ENCODE results near the gene RCOR1. TPM values are rescaled to one million over a fixed set of nuclear protein-coding genes. Genes with fewer than 3 reads are reported as not detected.

Gene RCOR1
- total and polyA plus RNA-seq, 7 experiments from 2014 or later, result 0.63 to 34.4 (median 19.6) TPM

- DNase-seq, result no peak
- no peak overlapping the region for H3K27ac ChIP-seq (ENCODE audit: low read depth, low read length)
Measured at GRCh38 chr14:102768223-102769048, 176.0 kb downstream of the RCOR1 start.

GRCh38 chr14:102769049-102769327 lies 176.5 kb downstream of the RCOR1 start:
- H3K27ac Mint-ChIP-seq, result peak overlapping the region in 1 of 9 donors; percentile 32
- no peak overlapping the region for H3K4me3 ChIP-seq (ENCODE audit: low read length)
- H3K27me3 Mint-ChIP-seq, result no peaks in the 10 kb centered on the region
- H3K9me3 Mint-ChIP-seq, result peaks cover 0 to 1% (median 0%) of the 10 kb centered on the region in 11 donors
- no peaks in the 10 kb centered on the region for H3K9me3 ChIP-seq (ENCODE audit: control insufficient read depth in 2 of 3, low read length in 3 of 3)
- ATAC-seq (no peak), DNase-seq (no peak)
- peaks cover 0 to 16% (median 4%) of the 10 kb centered on the region in 7 donors for H3K4me1 Mint-ChIP-seq
- H3K36me3 ChIP-seq (ENCODE audit: control insufficient read depth in 2 of 3, insufficient read depth in 3 of 3, low read length in 3 of 3), result no peaks in the 10 kb centered on the region
- no peaks in the 10 kb centered on the region for H3K36me3 Mint-ChIP-seq
- no peaks in the 10 kb centered on the region for H3K27me3 ChIP-seq (ENCODE audit: control insufficient read depth in 2 of 2, insufficient read depth in 2 of 2, low read length in 2 of 2)
- H3K27ac ChIP-seq (ENCODE audit: low read depth, low read length), result no peak overlapping the region
- H3K4me1 ChIP-seq (ENCODE audit: control insufficient read depth in 2 of 2, insufficient read depth in 2 of 2, low read length in 2 of 2), result no peaks in the 10 kb centered on the region
- intact Hi-C loops (cut with micrococcal nuclease), result no loop called here
- ChIA-PET CTCF (interaction anchor here (1.2 kb wide), 1 partner anchor 74 kb away, joined by 3 read pairs; no protein-coding TSS in a partner anchor), POLR2A (no interaction called here)
- H3K4me3 Mint-ChIP-seq, result no peak overlapping the region

More at GRCh38 chr14:102768223-102769048, 176.0 kb downstream of the RCOR1 start:
- Histone ChIP-seq H3K4me3 (ENCODE audit: low read length) (no peak overlapping the region), H3K4me1 (ENCODE audit: control insufficient read depth in 2 of 2, insufficient read depth in 2 of 2, low read length in 2 of 2) (no peaks in the 10 kb centered on the region), H3K27me3 (ENCODE audit: control insufficient read depth in 2 of 2, insufficient read depth in 2 of 2, low read length in 2 of 2) (no peaks in the 10 kb centered on the region), H3K9me3 (ENCODE audit: control insufficient read depth in 2 of 3, low read length in 3 of 3) (no peaks in the 10 kb centered on the region), H3K36me3 (ENCODE audit: control insufficient read depth in 2 of 3, insufficient read depth in 3 of 3, low read length in 3 of 3) (no peaks in the 10 kb centered on the region)
- H3K27ac Mint-ChIP-seq, result peak overlapping the region in 1 of 9 donors; percentile 48
- intact Hi-C loops (cut with micrococcal nuclease), result no loop called here
- peaks cover 0 to 1% (median 0%) of the 10 kb centered on the region in 11 donors for H3K9me3 Mint-ChIP-seq
- no peaks in the 10 kb centered on the region for H3K36me3 Mint-ChIP-seq
- peaks cover 0 to 14% (median 3%) of the 10 kb centered on the region in 7 donors for H3K4me1 Mint-ChIP-seq
- H3K27me3 Mint-ChIP-seq, result no peaks in the 10 kb centered on the region
- CTCF ChIA-PET, result interaction anchor here (1.2 kb wide), 1 partner anchor 73 kb away, joined by 3 read pairs; no protein-coding TSS in a partner anchor
- H3K4me3 Mint-ChIP-seq, result no peak overlapping the region
- peak; percentile 92 for ATAC-seq
- POLR2A ChIA-PET, result no interaction called here

GRCh38 chr14:102770147-102771123 lies 178.0 kb downstream of the RCOR1 start:
- no peaks in the 10 kb centered on the region for H3K27me3 Mint-ChIP-seq
- H3K4me3 Mint-ChIP-seq, result no peak overlapping the region
- no peaks in the 10 kb centered on the region for H3K36me3 ChIP-seq (ENCODE audit: control insufficient read depth in 2 of 3, insufficient read depth in 3 of 3, low read length in 3 of 3)
- intact Hi-C loops (cut with micrococcal nuclease), result loop anchor here (5.0 to 10.0 kb wide), 4 partner anchors 78 to 944 kb away; partner anchors contain the start of genes CDC42BPB (in 1 of the 2), XRCC3 (in 1 of the 2) and ZFYVE21 (in 1 of the 2)
- no peak for ATAC-seq
- peaks cover 4 to 9% of the 10 kb centered on the region in 2 donors for H3K4me1 ChIP-seq (ENCODE audit: control insufficient read depth in 2 of 2, insufficient read depth in 2 of 2, low read length in 2 of 2)
- no peaks in the 10 kb centered on the region for H3K9me3 ChIP-seq (ENCODE audit: control insufficient read depth in 2 of 3, low read length in 3 of 3)
- peaks cover 0 to 27% (median 12%) of the 10 kb centered on the region in 7 donors for H3K4me1 Mint-ChIP-seq
- H3K27ac ChIP-seq (ENCODE audit: low read depth, low read length), result no peak overlapping the region
- no peak overlapping the region for H3K4me3 ChIP-seq (ENCODE audit: low read length)
- ChIA-PET CTCF (no interaction called here), POLR2A (no interaction called here)
- no peak for DNase-seq
- peak overlapping the region in 1 of 9 donors; percentile 25 for H3K27ac Mint-ChIP-seq
- H3K36me3 Mint-ChIP-seq, result no peaks in the 10 kb centered on the region
- H3K9me3 Mint-ChIP-seq, result peaks cover 0 to 1% (median 0%) of the 10 kb centered on the region in 11 donors
- no peaks in the 10 kb centered on the region for H3K27me3 ChIP-seq (ENCODE audit: control insufficient read depth in 2 of 2, insufficient read depth in 2 of 2, low read length in 2 of 2)

- Histone ChIP-seq H3K27ac (ENCODE audit: low read depth, low read length) (no peak overlapping the region), H3K27me3 (ENCODE audit: control insufficient read depth in 2 of 2, insufficient read depth in 2 of 2, low read length in 2 of 2) (no peaks in the 10 kb centered on the region), H3K4me1 (ENCODE audit: control insufficient read depth in 2 of 2, insufficient read depth in 2 of 2, low read length in 2 of 2) (peaks cover 4 to 17% of the 10 kb centered on the region in 2 donors), H3K4me3 (ENCODE audit: low read length) (no peak overlapping the region), H3K36me3 (ENCODE audit: control insufficient read depth in 2 of 3, insufficient read depth in 3 of 3, low read length in 3 of 3) (no peaks in the 10 kb centered on the region), H3K9me3 (ENCODE audit: control insufficient read depth in 2 of 3, low read length in 3 of 3) (no peaks in the 10 kb centered on the region)
- Mint-ChIP-seq H3K4me3 (no peak overlapping the region), H3K4me1 (peaks cover 0 to 34% (median 17%) of the 10 kb centered on the region in 7 donors), H3K27me3 (no peaks in the 10 kb centered on the region), H3K27ac (no peak overlapping the region), H3K36me3 (no peaks in the 10 kb centered on the region), H3K9me3 (peaks cover 0 to 1% (median 0%) of the 10 kb centered on the region in 11 donors)
- ChIA-PET POLR2A (no interaction called here), CTCF (no interaction called here)
- DNase-seq (no peak), ATAC-seq (no peak)
- intact Hi-C loops (cut with micrococcal nuclease), result loop anchor here (5.0 to 10.0 kb wide), 4 partner anchors 79 to 944 kb away; partner anchors contain the start of genes CDC42BPB (in 1 of the 2), XRCC3 (in 1 of the 2) and ZFYVE21 (in 1 of the 2)
Measured at GRCh38 chr14:102771144-102771543, 178.7 kb downstream of the RCOR1 start.

- intact Hi-C loops (cut with micrococcal nuclease), result loop anchor here (5.0 to 10.0 kb wide), 4 partner anchors 81 to 942 kb away; partner anchors contain the start of genes CDC42BPB (in 1 of the 2), XRCC3 (in 1 of the 2) and ZFYVE21 (in 1 of the 2)
- ChIA-PET POLR2A (interaction anchor here (0.6 kb wide), 1 partner anchor 787 kb away, joined by 3 read pairs; no protein-coding TSS in a partner anchor), CTCF (no interaction called here)
- ATAC-seq (no peak), DNase-seq (no peak)
- Histone ChIP-seq H3K27me3 (ENCODE audit: control insufficient read depth in 2 of 2, insufficient read depth in 2 of 2, low read length in 2 of 2) (no peaks in the 10 kb centered on the region), H3K4me1 (ENCODE audit: control insufficient read depth in 2 of 2, insufficient read depth in 2 of 2, low read length in 2 of 2) (peaks cover 4 to 23% of the 10 kb centered on the region in 2 donors), H3K9me3 (ENCODE audit: control insufficient read depth in 2 of 3, low read length in 3 of 3) (no peaks in the 10 kb centered on the region), H3K36me3 (ENCODE audit: control insufficient read depth in 2 of 3, insufficient read depth in 3 of 3, low read length in 3 of 3) (no peaks in the 10 kb centered on the region), H3K4me3 (ENCODE audit: low read length) (no peak overlapping the region), H3K27ac (ENCODE audit: low read depth, low read length) (no peak overlapping the region)
- Mint-ChIP-seq H3K27ac (peak overlapping the region in 8 of 9 donors; percentile 3 to 76 (median 68)), H3K4me1 (peaks cover 0 to 39% (median 21%) of the 10 kb centered on the region in 7 donors), H3K27me3 (no peaks in the 10 kb centered on the region), H3K9me3 (peaks cover 0 to 3% (median 0%) of the 10 kb centered on the region in 11 donors), H3K36me3 (no peaks in the 10 kb centered on the region), H3K4me3 (peak overlapping the region in 1 of 10 donors; percentile 27)
Measured at GRCh38 chr14:102772781-102773570, 180.5 kb downstream of the RCOR1 start.

All from naive thymus-derived CD4-positive, alpha-beta T cell (primary cell).